A549 (cell line): ENCODE measurements around the gene MLLT1. TPM values are rescaled to one million over a fixed set of nuclear protein-coding genes. Genes with fewer than 3 reads are reported as not detected.

ENCODE experiments used
- ATAC-seq, 2 experiments: fragments of 200-7000 bp in 1 of 2; fragments of >200 bp in 1 of 2; cut with Nextera tagmentation in 1 of 2; cut with Tn5 transposase in 1 of 2; 3 replicates each; pipeline versions ENCODE4 v1.8.0 to v1.9.1; 2018 to 2020; ENCODE audit warnings: mild to moderate bottlenecking in 1 of 2, moderate library complexity in 1 of 2
- CTCF ChIA-PET: fragments of 300-600 bp; sonication (Branson Sonifier 250); formaldehyde crosslinking; extraction: SDS; loops from one replicate; lab custom pipeline; 2021; ENCODE audit warnings: antibody characterized with exemption, inconsistent platforms; lab: Yijun Ruan, JAX
- POLR2A ChIA-PET: fragments of 350-600 bp; formaldehyde crosslinking; extraction: SDS; loops from one replicate; lab custom pipeline; 2021; ENCODE audit warnings: antibody characterized with exemption, inconsistent platforms; lab: Yijun Ruan, JAX
- DNase-seq, 2 experiments: peaks; one replicate each; pipeline versions ENCODE4 v3.0.0 to v3.0.0-alpha.2; 2011 to 2016; ENCODE audit warnings: low read depth in 1 of 2, low spot score in 1 of 2
- FAIRE-seq: peaks from 2 replicates; lab custom pipeline; 2011; peaks lifted over from hg19 to GRCh38; lab: Jason Lieb, UNC
- H3K27ac ChIP-seq, 2 experiments: fragments of >200 bp; sonication (Bioruptor Twin); formaldehyde crosslinking; 3 replicates each; pipeline ENCODE4 v1.5.1; 2016 to 2017
- H3K4me1 ChIP-seq: fragments of >200 bp; sonication (Bioruptor Twin); formaldehyde crosslinking; 3 replicates; pipeline ENCODE4 v1.6.1; 2016
- H3K4me2 ChIP-seq: fragments of >200 bp; sonication (Bioruptor Twin); formaldehyde crosslinking; 3 replicates; pipeline ENCODE4 v1.6.1; 2016
- H3K4me3 ChIP-seq: fragments of >200 bp; sonication (Bioruptor Twin); formaldehyde crosslinking; 3 replicates; pipeline ENCODE4 v1.5.1; 2016
- H3K9me3 ChIP-seq: fragments of >200 bp; sonication (Bioruptor Twin); formaldehyde crosslinking; 3 replicates; pipeline ENCODE4 v1.6.1; 2016
- CEBPB ChIP-seq, 2 experiments: fragments of >200 bp in 1 of 2; sonication (Bioruptor Twin) in 1 of 2; formaldehyde crosslinking in 1 of 2; IDR thresholded peaks; 2 replicates each; pipeline ENCODE4 v1.6.1; 2012 to 2016
- CHD4 ChIP-seq: fragments of 200-600 bp; sonication (generic); IDR thresholded peaks from 2 replicates; pipeline ENCODE4 v1.6.1; 2016; ENCODE audit warnings: antibody characterized with exemption, mild to moderate bottlenecking, borderline replicate concordance
- EHMT2 ChIP-seq: fragments of 200-600 bp; sonication (generic); IDR thresholded peaks from 2 replicates; pipeline ENCODE4 v1.6.1; 2016; ENCODE audit warnings: antibody characterized with exemption, low read depth, mild to moderate bottlenecking, moderate library complexity
- ESRRA ChIP-seq: fragments of 150-350 bp; IDR thresholded peaks from 2 replicates; pipeline ENCODE4 v1.6.1; 2014; ENCODE audit warnings: mild to moderate bottlenecking, low read length, borderline replicate concordance
- HOXB5 ChIP-seq: fragments of 250-450 bp; sonication (Bioruptor Pico); IDR thresholded peaks from 2 replicates; pipeline ENCODE4 v1.5.0; 2020; ENCODE audit warnings: mild to moderate bottlenecking, moderate library complexity
- JUNB ChIP-seq: fragments of >200 bp; sonication (Bioruptor Twin); formaldehyde crosslinking; IDR thresholded peaks from 2 replicates; pipeline ENCODE4 v1.6.1; 2016
- MAFK ChIP-seq: fragments of 450-650 bp; IDR thresholded peaks from 2 replicates; pipeline ENCODE4 v1.6.1; 2014; ENCODE audit not compliant: partially characterized antibody
- REST ChIP-seq: fragments of 200-600 bp; sonication (generic); IDR thresholded peaks from 2 replicates; pipeline ENCODE4 v1.6.1; 2016; ENCODE audit warnings: antibody characterized with exemption, mild to moderate bottlenecking, moderate library complexity
- SMC3 ChIP-seq: fragments of >200 bp; sonication (Bioruptor Twin); formaldehyde crosslinking; IDR thresholded peaks from 3 replicates; pipeline ENCODE4 v1.6.1; 2018; ENCODE audit warnings: inconsistent platforms
- SREBF2 ChIP-seq: fragments of 450-650 bp; IDR thresholded peaks from 2 replicates; pipeline ENCODE4 v1.6.1; 2014; ENCODE audit warnings: mild to moderate bottlenecking, moderate library complexity
- TFCP2L1 ChIP-seq: fragments of 250-450 bp; sonication (Bioruptor Pico); IDR thresholded peaks from 2 replicates; pipeline ENCODE4 v1.5.0; 2021; ENCODE audit warnings: mild to moderate bottlenecking
- ZNF302 ChIP-seq: fragments of 250-450 bp; sonication (Bioruptor Pico); IDR thresholded peaks from 2 replicates; pipeline ENCODE4 v1.9.0; 2021; ENCODE audit warnings: inconsistent platforms, mild to moderate bottlenecking, moderate library complexity
- WGBS: methylation state at CpG from one replicate; pipeline ENCODE4 v1.1.6; 2017; ENCODE audit errors: missing lambda C conversion rate; 5-methylcytosine and 5-hydroxymethylcytosine counted together
- polyA plus RNA-seq, 4 experiments: library from polyadenylated mRNA; depleted of rRNA in 3 of 4; stranded (reverse); fragments of >200 nt; fragmentation: RNase III in 1 of 4; extraction: RNeasy Plus Mini Kit Qiagen cat#74134 plus additional on column Dnase treatment in 1 of 4; gene quantifications; 2 replicates in 3 of 4; 3 replicates in 1 of 4; pipeline ENCODE4 v1.2.3, GENCODE V29; 2011 to 2017
- TF ChIP-seq, protein P1 (sequence below): fragments of >200 bp; sonication (Bioruptor Twin); formaldehyde crosslinking; IDR thresholded peaks from 2 replicates; pipeline ENCODE4 v1.6.1; 2016
- TF ChIP-seq, protein P2 (sequence below): fragments of 250-450 bp; sonication (Bioruptor Pico); IDR thresholded peaks from 2 replicates; pipeline ENCODE4 v1.5.0; 2021; ENCODE audit warnings: mild to moderate bottlenecking, moderate library complexity, borderline replicate concordance

The MLLT1 gene
- polyA plus RNA-seq, 2 of the 4 experiments (the other 2 are of a cell fraction): 7.4 to 17.5 TPM

DNA sequence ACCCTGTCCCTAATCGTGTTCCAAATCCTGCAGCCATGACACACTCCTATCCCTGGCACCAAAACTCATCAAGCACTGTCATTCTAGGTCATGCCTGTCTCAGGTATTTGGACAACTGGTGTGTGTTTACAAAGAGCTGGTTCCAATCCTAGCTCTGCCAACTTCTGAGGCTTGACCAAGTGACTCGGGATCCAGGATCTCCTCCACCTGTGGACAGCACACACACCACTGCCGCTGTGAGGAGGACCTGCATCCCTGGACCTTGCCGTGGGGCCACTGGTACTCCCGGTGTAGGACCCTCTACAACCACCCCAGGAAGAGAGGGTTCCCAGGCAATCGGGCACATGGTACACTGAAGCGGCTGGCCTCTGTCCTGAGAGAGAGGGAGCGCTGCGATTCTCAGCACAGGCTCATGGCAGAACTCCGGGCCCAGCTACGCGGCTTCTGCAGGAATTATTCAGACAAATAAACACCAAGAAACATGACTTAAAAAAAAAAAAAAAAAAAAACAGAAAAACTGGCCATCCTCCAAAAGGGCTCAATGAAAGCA is 20.4 kb downstream of the MLLT1 start:
- H3K4me3 ChIP-seq: no peak overlapping the region
- POLR2A ChIA-PET: no interaction called here
- no peak overlapping the region for H3K27ac ChIP-seq

GRCh38 chr19:6258812-6259311 is 20.9 kb downstream of the MLLT1 start:
- Histone ChIP-seq H3K27ac (no peak overlapping the region), H3K9me3 (no peaks in the 10 kb centered on the region)
- no peak for ATAC-seq
- CTCF ChIA-PET: interaction anchor here (1.0 kb wide), 1 partner anchor 132 kb away, joined by 3 read pairs; no protein-coding TSS in a partner anchor
- POLR2A ChIA-PET: no interaction called here
- no peak for TF ChIP-seq CEBPB (IDR thresholded peaks at IDR 0.05)
- TF ChIP-seq SMC3: no peak
- TF ChIP-seq, protein P1, sequence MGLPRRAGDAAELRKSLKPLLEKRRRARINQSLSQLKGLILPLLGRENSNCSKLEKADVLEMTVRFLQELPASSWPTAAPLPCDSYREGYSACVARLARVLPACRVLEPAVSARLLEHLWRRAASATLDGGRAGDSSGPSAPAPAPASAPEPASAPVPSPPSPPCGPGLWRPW: no peak
- TF ChIP-seq MAFK: no peak
- TF ChIP-seq ESRRA: no peak
- TF ChIP-seq, protein P2, sequence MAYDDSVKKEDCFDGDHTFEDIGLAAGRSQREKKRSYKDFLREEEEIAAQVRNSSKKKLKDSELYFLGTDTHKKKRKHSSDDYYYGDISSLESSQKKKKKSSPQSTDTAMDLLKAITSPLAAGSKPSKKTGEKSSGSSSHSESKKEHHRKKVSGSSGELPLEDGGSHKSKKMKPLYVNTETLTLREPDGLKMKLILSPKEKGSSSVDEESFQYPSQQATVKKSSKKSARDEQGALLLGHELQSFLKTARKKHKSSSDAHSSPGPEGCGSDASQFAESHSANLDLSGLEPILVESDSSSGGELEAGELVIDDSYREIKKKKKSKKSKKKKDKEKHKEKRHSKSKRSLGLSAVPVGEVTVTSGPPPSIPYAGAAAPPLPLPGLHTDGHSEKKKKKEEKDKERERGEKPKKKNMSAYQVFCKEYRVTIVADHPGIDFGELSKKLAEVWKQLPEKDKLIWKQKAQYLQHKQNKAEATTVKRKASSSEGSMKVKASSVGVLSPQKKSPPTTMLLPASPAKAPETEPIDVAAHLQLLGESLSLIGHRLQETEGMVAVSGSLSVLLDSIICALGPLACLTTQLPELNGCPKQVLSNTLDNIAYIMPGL (CRISPR knock-in tag): no peak
- no peak for TF ChIP-seq ZNF302 (CRISPR knock-in tag)
- no peak for TF ChIP-seq REST
- TF ChIP-seq CHD4: no peak
- no peak for TF ChIP-seq SREBF2
- TF ChIP-seq, all 56 proteins: peak for 0
- no peak for DNase-seq
- no peak for FAIRE-seq
- H3K4me2 ChIP-seq: no peak overlapping the region
- 93% methylated on average over 15 of the region's 15 CpGs for WGBS
- H3K4me1 ChIP-seq: no peaks in the 10 kb centered on the region
- H3K4me3 ChIP-seq: no peak overlapping the region

More for the DNA sequence above, 20.4 kb downstream of the MLLT1 start:
- CTCF ChIA-PET: interaction anchor here (0.6 to 1.7 kb wide), 2 partner anchors 22 to 41 kb away, joined by 3 to 5 read pairs; no protein-coding TSS in a partner anchor
- DNase-seq: no peak
- TF ChIP-seq HOXB5 (CRISPR knock-in tag) (no peak), JUNB (no peak), MAFK (no peak), EHMT2 (no peak), SMC3 (no peak)
- TF ChIP-seq, all 56 proteins: peak for 0
- ATAC-seq (no peak), FAIRE-seq (no peak)
- H3K4me1 ChIP-seq: no peaks in the 10 kb centered on the region
- no peak overlapping the region for H3K4me2 ChIP-seq
- no peaks in the 10 kb centered on the region for H3K9me3 ChIP-seq
- 86% methylated on average over 11 of the region's 12 CpGs for WGBS

DNA sequence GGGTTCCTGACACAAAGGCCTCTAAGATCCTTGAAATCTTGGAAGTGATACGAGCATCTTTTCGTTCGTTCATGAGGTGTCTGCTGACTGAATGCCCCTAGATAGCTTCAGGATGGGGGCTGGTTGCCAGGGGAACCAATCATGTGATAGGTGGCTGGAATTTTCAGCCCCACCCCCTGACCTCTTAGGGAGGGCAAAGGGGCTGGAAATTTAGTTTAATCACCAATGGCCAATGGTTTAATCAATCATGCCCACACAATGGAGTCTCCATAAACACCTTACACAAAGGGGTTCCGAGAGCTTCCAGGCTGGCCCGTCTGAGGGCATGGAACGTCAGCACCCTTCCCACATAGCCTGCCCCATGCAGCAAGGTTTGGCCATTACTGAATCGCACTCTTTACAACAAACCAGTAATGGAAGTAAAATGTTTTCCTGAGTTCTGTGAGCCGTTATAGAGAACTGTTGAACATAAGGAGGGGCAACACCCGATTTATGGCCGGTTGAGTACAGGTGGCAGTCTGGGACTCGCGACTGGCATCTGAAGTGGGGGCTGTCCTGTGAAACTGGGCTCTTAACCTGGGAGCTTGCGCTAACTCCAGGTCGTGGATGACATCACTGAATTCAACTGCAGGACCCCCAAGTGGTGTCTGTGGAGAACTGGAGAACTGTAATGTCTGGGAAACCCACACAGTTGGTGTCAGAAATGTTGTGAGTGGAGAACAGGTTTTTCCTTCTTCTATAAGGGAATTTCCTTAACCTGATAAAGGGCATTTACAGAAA is 25.6 kb downstream of the MLLT1 start:
- FAIRE-seq (no peak), ATAC-seq (no peak), DNase-seq (no peak)
- no peaks in the 10 kb centered on the region for H3K4me1 ChIP-seq
- H3K4me3 ChIP-seq: no peak overlapping the region
- no peaks in the 10 kb centered on the region for H3K9me3 ChIP-seq
- WGBS: 97% methylated on average over 14 of the region's 14 CpGs
- ChIA-PET POLR2A (no interaction called here), CTCF (interaction anchor here (1.1 kb wide), 1 partner anchor 267 kb away, joined by 3 read pairs; no protein-coding TSS in a partner anchor)
- H3K4me2 ChIP-seq: no peak overlapping the region
- no peak overlapping the region for H3K27ac ChIP-seq
- TF ChIP-seq TFCP2L1 (CRISPR knock-in tag): no peak
